TTC549 (cell line): ENCODE data around the gene GALM.
"Not testable (repeated sequence)": the region's sequence is repeated elsewhere in the genome, so short reads cannot be mapped to it uniquely, and the experiment has no call there.

ENCODE experiments used
- FAIRE-seq: peaks from 2 replicates; lab custom pipeline; 2012; peaks lifted over from hg19 to GRCh38; lab: Jason Lieb, UNC

GALM gene

GRCh38 chr2:38682008-38682575, 16.2 kb downstream of the GALM start:
- FAIRE-seq, result no peak

DNA sequence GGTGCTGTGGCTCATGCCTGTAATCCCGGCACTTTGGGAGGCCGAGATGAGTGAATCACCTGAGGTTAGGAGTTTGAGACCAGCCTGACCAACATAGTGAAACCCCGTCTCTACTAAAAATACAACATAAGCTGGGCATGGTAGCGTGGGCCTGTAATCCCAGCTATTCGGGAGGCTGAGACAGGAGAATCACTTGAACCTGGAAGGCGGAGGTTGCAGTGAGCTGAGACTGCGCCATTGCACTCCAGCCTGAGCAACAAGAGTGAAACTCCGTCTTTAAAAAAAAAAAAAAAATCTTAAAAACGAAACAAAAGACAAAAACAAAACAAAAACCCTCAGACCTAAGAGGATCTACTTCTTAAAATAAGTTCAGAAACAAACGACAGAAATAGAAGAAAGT, 16.7 kb downstream of the GALM start:
- FAIRE-seq, result peak; percentile 17

GRCh38 chr2:38683766-38684165, 17.9 kb downstream of the GALM start:
- no peak for FAIRE-seq

DNA sequence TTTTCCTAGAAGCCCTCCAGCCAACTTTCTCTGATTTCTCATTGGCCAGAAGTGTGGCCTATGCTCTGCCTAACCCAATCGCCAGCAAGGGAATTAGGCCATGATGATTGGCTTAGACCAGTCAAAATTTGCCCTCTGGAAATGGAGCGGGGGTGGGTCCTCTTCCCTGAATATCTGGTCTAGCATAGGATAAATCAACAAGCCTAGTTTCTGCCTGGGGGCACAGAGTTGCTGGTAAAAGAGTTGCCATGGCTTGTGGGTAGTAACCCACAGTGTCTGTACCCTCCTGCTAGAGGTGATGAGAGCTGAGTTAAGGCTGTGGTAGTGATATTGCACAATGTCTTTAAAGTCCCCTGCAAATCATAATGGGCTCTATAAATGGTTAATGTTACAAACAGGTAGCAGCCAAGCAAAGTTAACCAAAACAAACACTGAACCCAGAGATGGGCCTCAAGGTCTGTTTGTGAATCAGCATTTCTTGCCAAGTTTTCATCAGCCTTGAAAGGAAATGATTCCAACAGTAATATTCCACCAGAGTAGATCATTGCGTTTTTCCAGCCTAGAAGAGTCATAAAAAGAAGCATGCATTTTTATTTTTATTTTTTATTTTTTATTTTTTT, 19.3 kb downstream of the GALM start:
- FAIRE-seq, result no peak

- FAIRE-seq, result no peak
These were observed 24.8 kb downstream of the GALM start for GRCh38 chr2:38690499-38691420.

DNA sequence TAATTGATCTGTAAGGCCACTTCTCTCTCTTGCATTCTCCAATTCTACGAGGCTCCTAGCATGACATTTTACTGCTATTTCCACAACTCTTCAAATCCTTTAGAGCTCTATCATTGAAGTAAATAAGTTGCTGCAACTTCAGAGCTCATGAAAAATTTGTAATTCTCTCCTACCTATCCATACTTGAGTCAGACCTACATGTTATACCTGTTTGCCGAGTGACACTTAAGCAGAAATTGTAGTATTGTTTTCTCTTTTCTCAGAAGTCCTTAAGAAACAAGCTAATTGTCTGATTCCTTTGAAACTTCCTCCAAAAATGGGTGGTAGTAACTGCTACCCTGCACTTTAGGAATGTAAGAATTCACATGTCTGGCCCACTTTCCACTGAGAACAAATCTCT, 26.1 kb downstream of the GALM start:
- FAIRE-seq, result no peak

- no peak for FAIRE-seq
These were observed 26.9 kb downstream of the GALM start for GRCh38 chr2:38692636-38693318.

- FAIRE-seq, result no peak
These were observed 31.4 kb downstream of the GALM start for GRCh38 chr2:38697116-38697840.

GRCh38 chr2:38698467-38699003, 32.6 kb downstream of the GALM start:
- no peak for FAIRE-seq

DNA sequence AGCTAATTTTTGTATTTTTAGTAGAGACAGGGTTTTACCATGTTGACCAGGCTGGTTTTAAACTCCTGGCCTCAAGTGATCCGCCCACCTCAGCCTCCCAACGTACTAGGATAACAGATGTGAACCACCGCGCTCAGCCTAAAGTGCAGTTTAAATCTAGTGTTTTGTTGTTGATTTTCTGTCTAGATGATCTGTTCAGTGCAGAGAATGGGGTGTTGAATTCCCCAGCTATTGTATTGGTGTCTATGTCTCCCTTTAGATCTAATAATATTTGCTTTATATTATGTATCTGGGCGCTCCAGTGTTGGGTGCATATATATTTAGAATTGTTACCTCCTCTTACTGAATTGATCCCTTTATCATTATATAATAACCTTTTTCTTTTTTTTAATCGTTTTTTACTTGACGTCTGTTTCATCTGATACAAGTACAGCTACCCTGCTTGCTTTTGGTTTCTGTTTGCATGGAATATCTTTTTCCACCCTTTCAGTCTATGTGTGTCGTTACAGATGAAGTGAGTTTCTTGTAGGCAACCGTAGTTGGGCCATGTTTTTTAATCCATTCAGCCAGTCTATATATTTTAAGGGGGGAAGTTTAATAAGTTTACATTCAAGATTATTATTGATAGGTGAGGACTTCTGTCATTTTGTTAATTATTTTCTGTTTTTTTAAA, 34.3 kb downstream of the GALM start:
- FAIRE-seq, result no peak

DNA sequence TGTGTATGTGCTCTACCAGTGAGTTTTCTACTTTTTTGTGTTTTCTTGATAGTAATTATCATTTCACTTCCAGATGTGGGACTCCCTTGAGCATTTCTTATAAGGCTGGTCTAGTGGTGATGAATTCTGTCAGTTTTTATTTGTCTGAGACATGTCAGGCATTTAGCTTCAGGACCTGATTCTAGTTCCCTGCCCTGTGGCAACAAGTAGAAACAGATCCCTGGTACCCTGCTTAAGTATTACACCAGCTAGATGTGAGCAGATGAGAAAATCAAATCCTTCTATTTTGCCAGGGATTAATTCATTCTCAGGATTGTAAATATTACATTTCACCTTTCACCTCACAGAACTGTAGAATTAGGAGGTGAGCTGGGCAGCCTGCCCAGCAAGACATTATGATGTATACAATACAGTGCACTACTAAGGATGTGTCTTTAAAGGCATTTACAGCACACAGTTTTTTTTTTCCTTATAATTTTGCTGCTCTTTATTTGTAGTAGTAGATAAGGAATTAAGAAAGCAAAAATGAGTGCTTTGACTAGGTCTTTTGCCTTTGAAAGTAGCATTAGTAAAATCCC, 35.1 kb downstream of the GALM start:
- no peak for FAIRE-seq

GRCh38 chr2:38701542-38701941, 35.6 kb downstream of the GALM start:
- FAIRE-seq, result no peak

GRCh38 chr2:38702413-38702812, 36.5 kb downstream of the GALM start:
- FAIRE-seq, result no peak

GRCh38 chr2:38703336-38703735, 37.4 kb downstream of the GALM start:
- FAIRE-seq, result not testable (repeated sequence)

DNA sequence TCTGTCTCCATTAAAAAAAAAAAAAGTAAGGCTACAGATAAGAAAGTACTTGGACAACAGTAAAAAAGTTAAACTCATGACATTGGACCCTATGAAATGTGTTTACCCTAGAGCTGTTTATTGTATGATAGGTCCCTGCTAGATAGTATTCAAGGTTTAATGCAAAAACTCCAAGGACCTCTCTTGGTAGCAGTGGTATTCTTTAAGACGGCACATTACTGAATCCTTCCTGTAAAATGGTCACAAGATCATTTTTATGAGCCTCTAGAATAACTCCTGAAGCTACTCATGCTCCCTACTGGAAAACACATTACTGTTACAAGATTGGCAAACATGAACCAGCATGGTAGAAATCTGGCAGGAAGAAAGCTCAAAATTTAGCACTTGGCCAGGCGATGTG, 38.8 kb downstream of the GALM start:
- FAIRE-seq, result no peak

GRCh38 chr2:38706846-38707345, 41.0 kb downstream of the GALM start:
- FAIRE-seq, result no peak

DNA sequence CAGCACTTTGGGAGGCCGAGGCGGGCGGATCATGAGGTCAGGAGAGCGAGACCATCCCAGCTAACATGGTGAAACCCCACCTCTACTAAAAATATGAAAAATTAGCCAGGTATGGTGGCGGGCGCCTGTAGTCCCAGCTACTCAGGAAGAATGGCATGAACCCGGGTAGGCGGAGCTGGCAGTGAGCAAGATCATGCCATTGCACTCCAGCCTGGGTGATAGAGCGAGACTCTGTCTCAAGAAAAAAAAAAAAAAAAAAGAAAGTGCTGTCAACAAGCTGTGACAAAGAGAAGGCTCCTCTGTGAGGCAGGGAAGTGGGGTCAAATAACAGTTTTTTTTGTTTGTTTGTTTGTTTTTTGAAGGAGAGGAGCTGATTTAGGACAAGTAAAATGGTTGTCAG, 42.6 kb downstream of the GALM start:
- FAIRE-seq, result not testable (repeated sequence)

- no peak for FAIRE-seq
These were observed 43.1 kb downstream of the GALM start for GRCh38 chr2:38708900-38709566.

- FAIRE-seq, result no peak
These were observed 43.8 kb downstream of the GALM start for GRCh38 chr2:38709567-38710194.

GRCh38 chr2:38711558-38711957, 45.6 kb downstream of the GALM start:
- FAIRE-seq, result no peak
